Activated CD8-positive, alpha-beta memory T cell treated with anti-CD3 and anti-CD28 coated beads, Interleukin-2, amount 10 ng/mL, durations not matched to agents 7 days and 5 days (primary cell): Measurements from ENCODE around the gene C6orf141. TPM values are rescaled to one million over a fixed set of nuclear protein-coding genes. Genes with fewer than 3 reads are reported as not detected.

Source experiments
- ATAC-seq: fragments of 150-1000 bp; cut with Tn5 transposase; one replicate; pipeline ENCODE4 v1.10.0; 2021; ENCODE audit warnings: moderate library complexity
- CTCF ChIA-PET: fragments of 350-600 bp; sonication (Branson Sonifier 250); formaldehyde crosslinking; loops from one replicate; lab custom pipeline; 2021; ENCODE audit warnings: antibody characterized with exemption; lab: Charles Lee
- DNase-seq: peaks from one replicate; pipeline ENCODE4 v3.0.0-alpha.2; 2020
- H3K27ac Mint-ChIP-seq: one replicate; pipeline ENCODE4 v1.8.0; 2021; ENCODE audit warnings: mild to moderate bottlenecking, mixed read lengths
- H3K27me3 Mint-ChIP-seq: one replicate; pipeline ENCODE4 v1.8.0; 2021; ENCODE audit warnings: mixed read lengths
- H3K36me3 Mint-ChIP-seq: one replicate; pipeline ENCODE4 v1.8.0; 2021; ENCODE audit warnings: mild to moderate bottlenecking, mixed read lengths
- H3K4me1 Mint-ChIP-seq: one replicate; pipeline ENCODE4 v1.8.0; 2021; ENCODE audit warnings: mixed read lengths
- H3K4me3 Mint-ChIP-seq: one replicate; pipeline ENCODE4 v1.8.0; 2021; ENCODE audit warnings: mild to moderate bottlenecking, moderate library complexity, mixed read lengths
- H3K9me3 Mint-ChIP-seq: one replicate; pipeline ENCODE4 v1.8.0; 2022; ENCODE audit warnings: low read depth, mixed read lengths
- total RNA-seq, 2 experiments: library from RNA; stranded (reverse); gene quantifications; one replicate each; pipeline ENCODE4 v1.2.3, GENCODE V29; 2021

C6orf141 gene
- total RNA-seq, 2 experiments from 2014 or later: not detected

DNA sequence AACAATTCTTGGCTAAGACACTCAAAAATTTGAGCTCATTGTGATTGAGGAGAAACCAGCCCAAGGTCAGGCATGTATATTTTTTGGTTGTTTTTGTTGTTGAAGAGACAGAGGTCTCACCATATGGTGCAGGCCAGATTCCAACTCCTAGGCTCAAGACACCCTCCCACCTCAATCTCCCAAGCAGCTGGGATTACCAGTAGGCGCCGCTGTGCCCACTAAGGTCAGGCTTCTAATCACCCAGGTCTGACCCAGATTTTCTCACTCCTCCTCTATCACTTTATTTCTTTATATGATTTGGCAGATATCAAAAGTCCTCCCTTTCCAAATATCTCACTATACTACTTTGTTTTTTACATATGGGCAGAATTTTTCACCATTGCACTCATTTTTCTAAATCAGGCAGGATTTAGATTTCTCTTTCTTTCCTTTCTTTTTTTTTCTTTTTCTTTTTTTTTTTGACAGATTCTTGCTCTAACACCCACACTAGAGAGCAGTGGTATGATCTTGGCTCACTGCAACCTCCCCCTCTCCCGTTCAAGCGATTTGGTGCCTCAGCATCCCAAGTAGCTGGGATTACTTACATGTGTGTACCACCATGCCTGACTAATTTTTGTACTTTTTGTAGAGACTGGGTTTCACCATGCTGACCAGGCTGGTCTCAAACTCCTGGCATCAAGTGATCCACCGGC is 1.7 kb upstream of the C6orf141 start:
- no peaks in the 10 kb centered on the region for H3K9me3 Mint-ChIP-seq
- no peaks in the 10 kb centered on the region for H3K36me3 Mint-ChIP-seq
- peaks cover 18% of the 10 kb centered on the region for H3K4me1 Mint-ChIP-seq
- DNase-seq (no peak), ATAC-seq (no peak)
- peaks cover 59% of the 10 kb centered on the region for H3K27me3 Mint-ChIP-seq
- CTCF ChIA-PET: interaction anchor here (0.7 to 2.3 kb wide), 3 partner anchors 9 to 24 kb away, joined by 3 to 9 read pairs (median 3); no protein-coding TSS in a partner anchor
- H3K27ac Mint-ChIP-seq: no peak overlapping the region
- H3K4me3 Mint-ChIP-seq: no peak overlapping the region

DNA sequence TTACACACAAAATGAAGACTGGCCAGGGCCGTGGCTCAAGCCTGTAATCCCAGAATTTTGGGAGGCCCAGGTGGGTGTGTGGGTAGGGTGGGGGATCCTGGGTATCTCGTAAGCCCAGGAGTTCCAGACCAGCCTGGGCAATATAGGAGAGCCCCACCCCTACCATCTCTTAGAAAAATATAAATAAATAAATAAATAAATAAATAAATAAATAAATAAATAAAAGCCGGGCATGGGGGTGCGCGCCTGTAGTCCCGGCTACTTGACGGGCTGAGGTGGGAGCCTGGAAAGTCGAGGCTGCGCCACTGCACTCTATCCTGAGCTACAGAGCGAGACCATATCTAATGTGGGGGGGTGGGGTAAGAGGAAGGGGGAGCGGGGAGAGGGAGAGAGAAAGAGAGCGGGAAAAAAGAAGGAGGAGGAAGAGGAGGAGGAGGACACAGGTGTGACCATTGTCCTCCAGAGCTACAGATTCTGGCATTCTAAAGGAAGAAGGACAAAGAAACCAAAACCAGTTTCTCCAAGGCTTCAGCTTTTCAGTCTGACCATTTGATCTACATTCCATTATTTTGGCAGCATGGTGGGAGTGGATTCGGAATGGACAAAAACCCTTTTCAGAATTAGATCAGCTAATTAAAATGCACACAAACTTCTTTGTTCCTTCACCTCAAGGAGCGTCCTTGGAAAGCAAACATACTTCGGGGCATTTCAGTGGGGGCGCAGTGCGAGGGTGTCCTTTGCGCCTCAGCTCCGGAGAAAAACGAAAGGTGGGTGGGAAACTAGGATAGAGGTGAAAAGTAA is 577 bp upstream of the C6orf141 start:
- H3K4me1 Mint-ChIP-seq: peaks cover 18% of the 10 kb centered on the region
- ATAC-seq (no peak), DNase-seq (no peak)
- no peak overlapping the region for H3K27ac Mint-ChIP-seq
- H3K9me3 Mint-ChIP-seq: no peaks in the 10 kb centered on the region
- peaks cover 58% of the 10 kb centered on the region for H3K27me3 Mint-ChIP-seq
- peak overlapping the region; percentile 66 for H3K4me3 Mint-ChIP-seq
- no peaks in the 10 kb centered on the region for H3K36me3 Mint-ChIP-seq
- CTCF ChIA-PET: interaction anchor here (1.2 to 2.3 kb wide), 4 partner anchors 18 to 299 kb away, joined by 3 to 9 read pairs (median 6); no protein-coding TSS in a partner anchor

DNA sequence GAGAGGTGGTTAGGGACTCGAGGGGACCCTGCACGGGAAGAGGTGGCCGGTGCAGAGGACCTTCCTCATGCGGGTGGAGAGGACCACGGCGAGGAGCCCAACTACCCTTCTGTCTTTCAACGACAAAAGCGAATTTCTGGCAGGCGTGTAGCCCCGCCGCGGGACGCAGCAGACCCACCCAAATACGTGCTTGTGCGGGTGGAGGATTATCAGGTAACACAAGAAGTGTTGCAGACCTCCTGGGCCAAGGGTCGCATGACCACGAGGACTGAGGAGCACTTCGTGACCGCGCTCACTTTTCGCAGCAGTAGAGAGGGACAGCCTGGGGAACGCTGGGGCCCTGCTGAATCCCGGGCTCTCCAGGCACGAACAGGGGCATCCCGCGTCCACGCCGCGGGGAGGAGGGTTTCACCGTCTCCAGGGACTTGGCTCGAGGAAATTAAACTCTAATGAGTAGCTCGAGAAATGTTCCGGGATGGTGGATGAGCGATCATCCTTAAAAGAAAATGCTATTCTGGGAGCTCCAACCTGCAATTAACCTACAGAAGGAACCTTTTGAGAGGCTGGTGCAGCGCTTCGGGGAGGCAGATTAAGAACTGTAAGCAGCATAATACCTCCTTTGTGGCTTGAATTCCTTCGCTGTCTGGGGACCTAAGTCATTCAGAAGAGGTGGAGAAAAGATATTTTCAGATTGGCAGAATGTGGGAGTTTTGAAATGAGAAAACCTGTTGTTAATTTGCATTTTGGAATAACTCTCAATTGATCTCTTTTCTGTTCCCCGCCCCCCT is 804 bp downstream of the C6orf141 start:
- Mint-ChIP-seq H3K27ac (no peak overlapping the region), H3K36me3 (no peaks in the 10 kb centered on the region), H3K4me3 (peak overlapping the region; percentile 66), H3K27me3 (peaks cover 55% of the 10 kb centered on the region), H3K4me1 (peaks cover 18% of the 10 kb centered on the region), H3K9me3 (no peaks in the 10 kb centered on the region)
- peak; percentile 44 for ATAC-seq
- CTCF ChIA-PET: interaction anchor here (1.0 to 1.4 kb wide), 3 partner anchors 16 to 298 kb away, joined by 3 to 9 read pairs (median 3); no protein-coding TSS in a partner anchor
- DNase-seq: no peak

DNA sequence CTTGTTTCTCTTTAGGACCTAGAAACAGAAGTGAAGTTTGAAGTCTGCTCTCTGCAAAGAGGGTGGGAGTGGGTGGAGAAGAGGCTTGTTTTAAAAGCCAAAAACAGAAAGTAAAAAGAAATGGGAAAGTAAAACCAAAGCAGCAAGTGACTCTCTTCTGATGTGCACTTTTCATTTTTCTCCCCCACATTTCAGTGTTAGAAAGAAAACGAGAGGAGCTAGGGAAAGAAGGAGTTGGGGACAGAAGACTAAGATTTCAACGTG is 1.3 kb downstream of the C6orf141 start:
- peaks cover 50% of the 10 kb centered on the region for H3K27me3 Mint-ChIP-seq
- no peak overlapping the region for H3K27ac Mint-ChIP-seq
- CTCF ChIA-PET: no interaction called here
- ATAC-seq (no peak), DNase-seq (no peak)
- no peaks in the 10 kb centered on the region for H3K9me3 Mint-ChIP-seq
- H3K4me3 Mint-ChIP-seq: peak overlapping the region; percentile 66
- H3K36me3 Mint-ChIP-seq: no peaks in the 10 kb centered on the region
- H3K4me1 Mint-ChIP-seq: peaks cover 18% of the 10 kb centered on the region

DNA sequence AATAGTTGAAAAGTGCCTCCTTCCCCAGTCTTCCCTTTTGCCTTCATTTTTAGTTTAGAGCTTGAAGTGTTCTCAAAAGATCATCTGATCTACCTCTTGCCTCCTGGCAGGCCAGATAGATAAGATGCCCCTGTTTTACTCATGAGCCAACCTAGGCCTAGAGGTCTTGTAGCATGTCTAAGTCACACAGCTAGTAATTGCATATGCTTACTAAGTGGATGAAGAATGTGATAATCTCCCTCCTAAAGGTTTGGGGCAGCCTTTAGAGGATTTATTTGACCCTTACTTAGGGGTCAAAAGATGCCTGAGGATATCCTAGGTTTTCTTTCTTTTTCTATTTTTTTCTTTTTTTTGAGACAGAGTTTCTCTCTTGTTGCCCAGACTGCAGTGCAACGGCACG is 2.1 kb downstream of the C6orf141 start:
- Mint-ChIP-seq H3K4me3 (no peak overlapping the region), H3K36me3 (no peaks in the 10 kb centered on the region), H3K27me3 (peaks cover 42% of the 10 kb centered on the region), H3K9me3 (no peaks in the 10 kb centered on the region), H3K4me1 (peaks cover 18% of the 10 kb centered on the region), H3K27ac (no peak overlapping the region)
- ATAC-seq (no peak), DNase-seq (no peak)
- CTCF ChIA-PET: interaction anchor here (2.0 kb wide), 1 partner anchor 20 kb away, joined by 12 read pairs; no protein-coding TSS in a partner anchor

DNA sequence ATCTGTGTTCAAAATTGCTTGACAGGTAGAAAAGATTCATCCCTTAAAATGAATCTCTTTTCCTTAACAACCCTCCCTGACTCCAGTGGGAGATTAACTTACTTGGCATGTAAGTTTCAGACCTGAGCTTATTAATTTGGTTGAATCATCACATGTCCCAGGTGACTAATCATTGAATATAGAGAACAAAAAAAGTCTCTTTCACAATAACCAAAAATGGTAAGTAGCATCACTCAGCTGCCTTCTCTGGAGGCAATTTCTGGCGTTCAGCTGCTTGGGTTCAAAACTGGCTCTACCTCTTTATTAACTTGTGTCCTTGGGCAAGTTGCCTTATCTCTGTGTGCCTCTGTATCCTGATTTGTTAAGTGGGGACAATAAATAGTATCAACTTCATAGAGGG is 2.9 kb downstream of the C6orf141 start:
- H3K27ac Mint-ChIP-seq: no peak overlapping the region
- no peaks in the 10 kb centered on the region for H3K9me3 Mint-ChIP-seq
- peaks cover 18% of the 10 kb centered on the region for H3K4me1 Mint-ChIP-seq
- H3K4me3 Mint-ChIP-seq: no peak overlapping the region
- DNase-seq: no peak
- no peak for ATAC-seq
- peaks cover 42% of the 10 kb centered on the region for H3K27me3 Mint-ChIP-seq
- H3K36me3 Mint-ChIP-seq: no peaks in the 10 kb centered on the region
- CTCF ChIA-PET: interaction anchor here (2.0 kb wide), 1 partner anchor 21 kb away, joined by 12 read pairs; no protein-coding TSS in a partner anchor

DNA sequence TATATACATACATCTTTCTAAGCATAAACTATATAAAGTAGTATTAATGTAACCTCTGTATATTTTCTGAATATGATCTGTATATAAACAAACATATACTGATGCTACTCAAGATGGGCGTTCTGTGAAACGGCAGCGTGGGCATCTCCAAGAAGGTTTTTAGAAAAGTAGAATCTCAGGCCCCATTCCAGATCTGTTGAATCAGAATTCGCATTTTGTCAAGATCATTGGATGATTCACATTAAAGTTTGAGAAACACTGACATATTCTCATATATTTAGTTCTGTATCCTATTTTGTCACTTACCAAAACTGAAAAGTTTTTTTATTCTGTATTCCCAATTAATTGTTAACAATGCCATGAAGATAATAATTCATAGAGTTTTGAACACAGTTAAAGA is 5.5 kb downstream of the C6orf141 start:
- no peak overlapping the region for H3K27ac Mint-ChIP-seq

DNA sequence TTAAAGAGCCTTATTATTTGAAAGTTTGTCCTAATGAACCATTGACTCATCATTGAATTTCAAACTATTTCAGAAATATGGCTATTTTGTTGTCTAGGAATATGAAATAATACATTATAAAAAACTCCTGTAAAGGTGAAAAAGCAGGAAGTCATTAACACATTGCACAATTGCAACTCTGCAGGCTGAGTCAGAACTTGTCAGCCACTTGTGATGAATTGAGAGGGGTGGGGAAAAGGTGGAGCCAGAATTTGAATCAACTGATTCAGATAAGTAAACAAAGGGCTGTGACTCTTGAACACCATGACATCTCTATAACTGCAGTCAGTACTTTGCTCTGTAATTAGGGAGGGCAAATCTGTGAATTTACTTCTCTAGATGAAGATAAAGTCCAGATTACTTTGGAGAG is 6.0 kb downstream of the C6orf141 start:
- Mint-ChIP-seq H3K27me3 (peaks cover 15% of the 10 kb centered on the region), H3K4me3 (no peak overlapping the region), H3K27ac (no peak overlapping the region), H3K36me3 (no peaks in the 10 kb centered on the region), H3K4me1 (peaks cover 5% of the 10 kb centered on the region), H3K9me3 (no peaks in the 10 kb centered on the region)
- no peak for DNase-seq
- CTCF ChIA-PET: no interaction called here
- ATAC-seq: no peak

More for the DNA sequence above, 5.5 kb downstream of the C6orf141 start:
- Mint-ChIP-seq H3K27me3 (peaks cover 20% of the 10 kb centered on the region), H3K9me3 (no peaks in the 10 kb centered on the region), H3K4me1 (peaks cover 10% of the 10 kb centered on the region), H3K36me3 (no peaks in the 10 kb centered on the region), H3K4me3 (no peak overlapping the region)
- no peak for ATAC-seq
- no peak for DNase-seq
- CTCF ChIA-PET: no interaction called here

DNA sequence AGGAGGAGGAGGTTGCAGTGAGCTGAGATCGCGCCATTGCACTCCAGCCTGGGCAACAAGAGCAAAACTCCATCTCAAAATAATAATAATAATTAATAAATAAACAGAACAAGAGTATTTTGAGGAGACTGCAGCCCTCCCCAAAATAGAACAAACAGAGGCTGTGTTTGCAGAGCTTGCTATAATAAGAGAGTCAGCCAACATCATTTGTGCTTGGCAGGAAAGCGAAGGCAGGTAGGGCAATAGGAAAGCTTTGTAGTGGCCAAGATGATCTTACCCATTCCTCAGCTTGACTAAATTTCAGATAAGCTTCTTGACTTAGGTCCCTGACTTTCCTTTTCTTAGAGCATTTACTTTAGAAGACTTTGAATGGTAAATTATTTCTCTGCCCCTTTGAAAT is 6.7 kb downstream of the C6orf141 start:
- peaks cover 10% of the 10 kb centered on the region for H3K27me3 Mint-ChIP-seq
- no peaks in the 10 kb centered on the region for H3K9me3 Mint-ChIP-seq
- H3K36me3 Mint-ChIP-seq: no peaks in the 10 kb centered on the region
- DNase-seq (no peak), ATAC-seq (no peak)
- H3K4me3 Mint-ChIP-seq: no peak overlapping the region
- no peaks in the 10 kb centered on the region for H3K4me1 Mint-ChIP-seq
- H3K27ac Mint-ChIP-seq: no peak overlapping the region
- CTCF ChIA-PET: interaction anchor here (1.7 kb wide), 1 partner anchor 25 kb away, joined by 5 read pairs; no protein-coding TSS in a partner anchor

DNA sequence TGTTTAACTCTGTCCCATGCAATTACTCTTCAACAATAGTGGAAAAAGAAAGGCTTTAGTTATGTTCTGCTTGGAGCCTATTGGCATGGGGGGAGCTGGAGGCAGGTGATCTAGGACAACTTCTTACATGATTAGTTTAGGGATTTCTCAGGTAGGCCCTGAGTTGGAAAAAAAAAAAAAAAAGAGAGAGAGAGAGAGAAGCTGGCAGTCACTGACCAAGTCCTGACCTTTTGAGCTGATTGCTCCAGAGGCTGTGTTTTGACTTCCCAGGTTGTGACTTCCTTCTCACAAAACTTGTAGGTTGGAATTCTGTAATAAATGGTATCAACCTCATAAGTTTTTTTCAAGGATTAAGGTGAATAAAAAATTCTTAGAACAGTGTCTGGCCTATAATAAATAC is 7.8 kb downstream of the C6orf141 start:
- Mint-ChIP-seq H3K27ac (no peak overlapping the region), H3K4me1 (no peaks in the 10 kb centered on the region), H3K9me3 (no peaks in the 10 kb centered on the region), H3K27me3 (peaks cover 5% of the 10 kb centered on the region), H3K36me3 (no peaks in the 10 kb centered on the region), H3K4me3 (no peak overlapping the region)
- CTCF ChIA-PET: interaction anchor here (1.7 kb wide), 1 partner anchor 26 kb away, joined by 5 read pairs; no protein-coding TSS in a partner anchor
- ATAC-seq (no peak), DNase-seq (no peak)

DNA sequence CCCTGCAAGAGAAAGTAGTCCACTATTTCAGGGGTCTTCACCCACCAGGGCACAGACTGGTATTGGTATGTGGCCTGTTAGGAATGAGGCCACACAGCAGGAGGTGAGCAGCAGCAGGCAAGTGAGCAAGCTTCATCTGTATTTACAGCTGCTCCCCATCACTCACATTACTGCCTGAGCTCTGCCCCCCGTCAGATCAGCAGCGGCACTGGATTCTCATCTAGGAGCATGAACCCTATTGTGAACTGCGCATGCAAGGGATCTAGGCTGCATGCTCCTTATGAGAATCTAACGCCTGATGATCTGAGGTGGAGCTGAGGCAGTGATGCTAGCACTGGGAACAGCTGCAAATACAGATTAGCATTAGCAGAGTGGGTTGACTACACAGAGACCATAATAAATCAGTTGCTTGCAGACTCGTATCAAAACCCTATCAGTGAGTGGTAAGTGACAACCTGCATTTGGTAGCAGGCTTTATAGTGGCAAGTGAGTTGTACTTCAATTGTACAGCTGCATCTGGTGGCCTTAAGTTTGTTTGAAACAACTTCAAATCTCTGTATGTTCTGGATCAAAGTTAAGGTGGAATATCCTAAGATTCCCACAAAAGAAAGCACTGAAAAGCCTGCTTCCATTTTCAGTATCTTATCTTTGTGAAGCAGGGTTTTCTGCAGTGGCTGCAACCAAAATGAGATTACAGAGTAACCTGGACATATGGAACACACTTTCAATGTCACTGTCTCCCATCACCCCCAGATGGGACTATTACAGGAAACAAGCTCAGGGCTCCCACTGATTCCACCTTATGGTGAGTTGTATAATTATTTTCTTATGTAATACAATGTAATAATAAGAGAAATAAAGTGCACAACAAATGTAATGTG is 12.8 kb downstream of the C6orf141 start:
- Mint-ChIP-seq H3K36me3 (no peaks in the 10 kb centered on the region), H3K27ac (no peak overlapping the region), H3K27me3 (no peaks in the 10 kb centered on the region), H3K4me3 (no peak overlapping the region), H3K4me1 (peaks cover 5% of the 10 kb centered on the region), H3K9me3 (no peaks in the 10 kb centered on the region)
- DNase-seq (no peak), ATAC-seq (no peak)
- CTCF ChIA-PET: no interaction called here

DNA sequence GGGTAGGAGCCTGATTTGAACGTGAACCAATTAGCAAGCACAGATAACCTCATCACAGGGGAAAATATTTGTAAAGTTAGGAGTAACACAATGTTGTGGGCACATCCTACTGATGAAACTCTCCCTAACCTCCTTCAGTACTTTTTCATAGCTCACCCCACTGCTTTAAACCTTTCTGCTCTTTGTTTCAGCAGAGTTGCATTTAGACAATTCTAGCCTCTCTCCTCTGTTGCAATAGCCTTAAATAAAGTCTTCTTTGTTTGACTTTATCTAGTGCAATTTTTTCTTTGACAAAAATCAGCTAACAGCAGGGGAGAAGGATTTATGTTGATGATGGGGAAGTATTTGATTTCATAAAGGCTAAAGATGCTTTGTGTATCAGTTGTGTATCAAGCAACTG is 14.1 kb downstream of the C6orf141 start:
- Mint-ChIP-seq H3K9me3 (no peaks in the 10 kb centered on the region), H3K4me1 (peaks cover 5% of the 10 kb centered on the region), H3K4me3 (no peak overlapping the region), H3K27me3 (no peaks in the 10 kb centered on the region), H3K36me3 (no peaks in the 10 kb centered on the region), H3K27ac (no peak overlapping the region)
- no peak for ATAC-seq
- DNase-seq: no peak
- CTCF ChIA-PET: no interaction called here
